IMR-90 (cell line): ENCODE data around the gene MARF1. TPM values are rescaled to one million over a fixed set of nuclear protein-coding genes. Genes with fewer than 3 reads are reported as not detected.

Experiments
- ATAC-seq: fragments of 200-7000 bp; cut with Tn5 transposase; 2 replicates; pipeline ENCODE4 v1.9.1; 2020; ENCODE audit warnings: low read depth, mild to moderate bottlenecking, moderate library complexity
- BruUV-seq: library from RNA; stranded (reverse); fragments of 400-500 nt; replicated peaks from 2 replicates; lab custom pipeline; 2021; lab: Mats Ljungman, UMichigan
- CTCF ChIA-PET: fragments of 300-600 bp; formaldehyde crosslinking; extraction: SDS; loops from one replicate; lab custom pipeline; 2021; ENCODE audit warnings: antibody characterized with exemption; lab: Yijun Ruan, JAX
- POLR2A ChIA-PET: fragments of 300-600 bp; sonication (Branson Sonifier 250); formaldehyde crosslinking; loops from one replicate; lab custom pipeline; 2022; ENCODE audit warnings: antibody characterized with exemption; ENCODE audit not compliant: unreplicated experiment; lab: Charles Lee
- DNase-seq: peaks from one replicate; pipeline ENCODE4 v3.0.0; 2013
- H2AFZ ChIP-seq: replicated peaks from 2 replicates; pipeline ENCODE3; 2013; ENCODE audit warnings: low read length, mild to moderate bottlenecking; ENCODE audit not compliant: poor library complexity
- H2AK5ac ChIP-seq: 2 replicates; pipeline ENCODE4 v1.6.1; 2013; ENCODE audit warnings: low read depth, low read length, inconsistent platforms
- H2AK9ac ChIP-seq: replicated peaks from 2 replicates; pipeline ENCODE3; 2013; ENCODE audit warnings: mild to moderate bottlenecking, low read depth, low read length, moderate library complexity; ENCODE audit not compliant: poor library complexity
- H2BK120ac ChIP-seq: 2 replicates; pipeline ENCODE4 v1.6.1; 2013; ENCODE audit warnings: low read depth, low read length, inconsistent platforms
- H2BK15ac ChIP-seq: 3 replicates; pipeline ENCODE4 v1.6.1; 2013; ENCODE audit warnings: low read depth, low read length, inconsistent platforms
- H2BK20ac ChIP-seq: 2 replicates; pipeline ENCODE4 v1.6.1; 2013; ENCODE audit warnings: low read depth, mild to moderate bottlenecking, inconsistent platforms, low read length, moderate library complexity
- H2BK5ac ChIP-seq: 2 replicates; pipeline ENCODE4 v1.6.1; 2013; ENCODE audit warnings: mild to moderate bottlenecking, low read depth, low read length, inconsistent platforms; ENCODE audit not compliant: poor library complexity, severe bottlenecking
- H3K14ac ChIP-seq: replicated peaks from 2 replicates; pipeline ENCODE4 v1.6.1; 2013; ENCODE audit warnings: low read depth, low read length, inconsistent platforms
- H3K18ac ChIP-seq: 2 replicates; pipeline ENCODE4 v1.6.1; 2013; ENCODE audit warnings: low read depth, low read length, control low read depth
- H3K23ac ChIP-seq: 2 replicates; pipeline ENCODE4 v1.6.1; 2013; ENCODE audit warnings: low read depth, low read length, inconsistent platforms
- H3K27ac ChIP-seq: 2 replicates; pipeline ENCODE4 v1.5.1; 2013; ENCODE audit warnings: mild to moderate bottlenecking, control low read depth, low read length; ENCODE audit not compliant: insufficient read depth
- H3K27me3 ChIP-seq: 2 replicates; pipeline ENCODE4 v1.6.1; 2013; ENCODE audit warnings: low read length; ENCODE audit not compliant: control insufficient read depth, insufficient read depth
- H3K36me3 ChIP-seq: 2 replicates; pipeline ENCODE4 v1.6.1; 2013; ENCODE audit warnings: low read length, mixed read lengths; ENCODE audit not compliant: control insufficient read depth, insufficient read depth
- H3K4ac ChIP-seq: 2 replicates; pipeline ENCODE4 v1.6.1; 2013; ENCODE audit warnings: low read depth, low read length, inconsistent platforms
- H3K4me1 ChIP-seq: 2 replicates; pipeline ENCODE4 v1.6.1; 2013; ENCODE audit warnings: low read length, mixed read lengths; ENCODE audit not compliant: control insufficient read depth, insufficient read depth
- H3K4me2 ChIP-seq: 2 replicates; pipeline ENCODE4 v1.6.1; 2013; ENCODE audit warnings: low read depth, mild to moderate bottlenecking, control low read depth, low read length, moderate library complexity
- H3K4me3 ChIP-seq: 2 replicates; pipeline ENCODE4 v1.5.1; 2013; ENCODE audit warnings: low read depth, mild to moderate bottlenecking, control low read depth, low read length, moderate library complexity; ENCODE audit not compliant: insufficient read depth
- H3K56ac ChIP-seq: 2 replicates; pipeline ENCODE4 v1.6.1; 2013; ENCODE audit warnings: low read length, inconsistent platforms; ENCODE audit not compliant: insufficient read depth; ENCODE audit errors: extremely low read depth
- H3K79me1 ChIP-seq, 2 experiments: 2 replicates each; pipeline ENCODE4 v1.6.1; 2013; ENCODE audit warnings: low read length in 2 of 2, inconsistent platforms in 1 of 2, low read depth in 1 of 2
- H3K9ac ChIP-seq: 2 replicates; pipeline ENCODE4 v1.6.1; 2013; ENCODE audit warnings: low read depth, low read length, control low read depth
- H3K9me1 ChIP-seq: 2 replicates; pipeline ENCODE4 v1.6.1; 2013; ENCODE audit warnings: low read length, inconsistent platforms; ENCODE audit not compliant: insufficient read depth
- H3K9me3 ChIP-seq: 2 replicates; pipeline ENCODE4 v1.6.1; 2013; ENCODE audit warnings: low read length; ENCODE audit not compliant: control insufficient read depth, insufficient read depth
- H4K20me1 ChIP-seq: 2 replicates; pipeline ENCODE4 v1.6.1; 2013; ENCODE audit warnings: low read length, inconsistent platforms; ENCODE audit not compliant: insufficient read depth
- H4K5ac ChIP-seq: 2 replicates; pipeline ENCODE4 v1.6.1; 2013; ENCODE audit warnings: mild to moderate bottlenecking, low read depth, low read length, control low read depth
- H4K8ac ChIP-seq, 2 experiments: 2 replicates each; pipeline ENCODE4 v1.6.1; 2013; ENCODE audit warnings: low read depth in 2 of 2, low read length in 2 of 2, control low read depth in 1 of 2, inconsistent platforms in 1 of 2
- H4K91ac ChIP-seq: 2 replicates; pipeline ENCODE4 v1.6.1; 2013; ENCODE audit warnings: low read depth, low read length, inconsistent platforms; ENCODE audit not compliant: insufficient read depth
- BHLHE40 ChIP-seq: fragments of 150-350 bp; IDR thresholded peaks from 2 replicates; pipeline ENCODE4 v1.6.1; 2016; ENCODE audit warnings: mild to moderate bottlenecking, low read depth, low read length
- CEBPB ChIP-seq: IDR thresholded peaks from 2 replicates; pipeline ENCODE4 v1.6.1; 2012; ENCODE audit warnings: low read depth, low read length, improper control_type of control experiment
- CHD1 ChIP-seq: IDR thresholded peaks from 2 replicates; pipeline ENCODE4 v1.6.1; 2012; ENCODE audit warnings: low read depth, low read length, improper control_type of control experiment
- FOS ChIP-seq: fragments of 150-350 bp; IDR thresholded peaks from 2 replicates; pipeline ENCODE4 v1.6.1; 2016; ENCODE audit warnings: low read depth, low read length
- MAFK ChIP-seq: IDR thresholded peaks from 2 replicates; pipeline ENCODE4 v1.6.1; 2012; ENCODE audit warnings: low read depth, low read length, improper control_type of control experiment
- MAZ ChIP-seq: IDR thresholded peaks from 2 replicates; pipeline ENCODE4 v1.6.1; 2012; ENCODE audit warnings: low read depth, mild to moderate bottlenecking, low read length, improper control_type of control experiment, moderate library complexity, borderline replicate concordance
- MXI1 ChIP-seq: IDR thresholded peaks from 2 replicates; pipeline ENCODE4 v1.6.1; 2012; ENCODE audit warnings: low read depth, mild to moderate bottlenecking, low read length, moderate library complexity, borderline replicate concordance
- NFE2L2 ChIP-seq: fragments of 150-350 bp; IDR thresholded peaks from 2 replicates; pipeline ENCODE4 v1.6.1; 2016; ENCODE audit warnings: low read depth, mild to moderate bottlenecking, low read length
- POLR2A ChIP-seq: IDR thresholded peaks from 2 replicates; pipeline ENCODE4 v1.6.1; 2012; ENCODE audit warnings: mild to moderate bottlenecking, low read depth, low read length
- RAD21 ChIP-seq: IDR thresholded peaks from 2 replicates; pipeline ENCODE4 v1.6.1; 2012; ENCODE audit warnings: low read length, improper control_type of control experiment
- RCOR1 ChIP-seq: IDR thresholded peaks from 2 replicates; pipeline ENCODE4 v1.6.1; 2012; ENCODE audit warnings: mild to moderate bottlenecking, low read length, improper control_type of control experiment; ENCODE audit not compliant: insufficient replicate concordance
- RFX5 ChIP-seq: IDR thresholded peaks from 2 replicates; pipeline ENCODE4 v1.8.0; 2012; ENCODE audit warnings: low read depth, mild to moderate bottlenecking, low read length, moderate library complexity
- SMC3 ChIP-seq: fragments of 150-350 bp; IDR thresholded peaks from 2 replicates; pipeline ENCODE4 v1.6.1; 2016; ENCODE audit warnings: low read depth, mild to moderate bottlenecking, antibody characterized with exemption, low read length, moderate library complexity
- WGBS, 2 experiments: methylation state at CpG; one replicate each; pipeline versions ENCODE4 v1.1.5 to v1.1.7; 2013; ENCODE audit warnings: missing lambda C conversion rate in 2 of 2; ENCODE audit not compliant: insufficient read length in 1 of 2; ENCODE audit errors: extremely low coverage in 2 of 2; 5-methylcytosine and 5-hydroxymethylcytosine counted together
- dilution Hi-C: fragments of 300-500 bp; cut with HindIII; formaldehyde crosslinking; loops from one replicate; pipeline ENCODE4 v1.14.3; 2018; ENCODE audit warnings: low sequenced_read_pairs; ENCODE audit not compliant: unreplicated experiment
- in situ Hi-C: fragments of 300-500 bp; cut with MboI; formaldehyde crosslinking; loops from 3 replicates; pipeline ENCODE4 v1.14.3; 2019; ENCODE audit warnings: low sequenced_read_pairs, inconsistent platforms, mixed read lengths
- intact Hi-C: fragments of 100-400 bp; cut with micrococcal nuclease; formaldehyde crosslinking; loops from 2 replicates; pipeline ENCODE4 v1.10.0; 2022
- polyA plus RNA-seq, 3 experiments: library from polyadenylated mRNA; depleted of rRNA; stranded (reverse); fragments of >200 nt; gene quantifications; 2 replicates each; pipeline ENCODE4 v1.2.3, GENCODE V29; 2012; ENCODE audit warnings: low replicate concordance in 1 of 3
- total RNA-seq: library from RNA; depleted of rRNA; stranded (reverse); fragments of >200 nt; gene quantifications from 2 replicates; pipeline ENCODE4 v1.2.3, GENCODE V29; 2012
- TF ChIP-seq, protein P1 (sequence below): conservative IDR thresholded peaks from 2 replicates; pipeline ENCODE4 v1.5.1; 2012; ENCODE audit warnings: mild to moderate bottlenecking, low read depth, low read length, improper control_type of control experiment
- TF ChIP-seq, protein P2 (sequence below): fragments of 150-350 bp; IDR thresholded peaks from 2 replicates; pipeline ENCODE4 v1.6.1; 2017; ENCODE audit warnings: mild to moderate bottlenecking, antibody characterized with exemption, low read length, low read depth

The MARF1 gene
- total and polyA plus RNA-seq, 2 of the 4 experiments (the other 2 are of a cell fraction): 9.0 to 12.9 TPM

DNA sequence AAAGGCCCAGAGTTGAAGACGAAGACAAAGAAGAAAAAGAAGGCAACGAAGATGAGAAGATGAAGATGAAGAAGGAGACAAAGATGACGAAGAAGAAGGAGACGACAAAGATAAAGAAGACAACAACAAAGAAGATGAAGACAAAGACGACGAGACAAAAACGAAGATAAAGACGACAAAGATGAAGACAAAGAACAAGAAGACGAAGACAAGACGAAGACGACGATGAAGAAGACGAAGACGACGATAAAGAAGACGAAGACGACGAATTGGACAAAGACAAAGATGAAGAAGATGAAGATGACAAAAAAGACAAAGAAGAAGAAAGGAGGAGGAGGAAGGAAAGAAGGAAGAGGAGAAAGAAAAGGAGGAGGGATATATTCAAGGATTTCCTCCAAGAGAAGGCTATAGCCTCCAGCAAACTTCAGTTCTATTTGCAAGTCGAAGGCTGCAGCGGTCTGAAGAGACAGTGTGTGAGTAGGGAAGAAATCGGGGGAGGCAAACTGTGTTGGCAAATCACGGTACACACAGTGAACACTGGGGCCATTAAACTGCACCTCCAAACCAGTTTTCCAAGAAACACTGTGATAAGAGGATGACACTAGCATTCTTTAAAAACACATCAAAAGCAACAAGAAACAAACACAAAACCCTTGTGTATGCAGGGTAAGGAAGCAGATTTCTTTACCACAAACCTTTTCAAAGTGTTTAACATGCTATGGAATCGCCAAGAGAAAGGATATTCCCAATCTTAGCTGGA is 40.5 kb downstream of the MARF1 start:
- Histone ChIP-seq H2BK5ac (no peak overlapping the region), H3K4ac (no peak overlapping the region), H3K27ac (no peak overlapping the region), H3K27me3 (no peaks in the 10 kb centered on the region), H2BK20ac (no peak overlapping the region), H3K4me3 (no peak overlapping the region), H2AK5ac (no peak overlapping the region), H4K8ac (no peak overlapping the region), H3K9me1 (peaks cover 16% of the 10 kb centered on the region), H4K5ac (no peak overlapping the region), H3K4me1 (peaks cover under 1% of the 10 kb centered on the region), H3K56ac (no peak overlapping the region), H4K20me1 (no peaks in the 10 kb centered on the region; the same call in 1 of the 2 replicates), H4K91ac (no peak overlapping the region), H3K4me2 (no peak overlapping the region), H3K23ac (no peak overlapping the region), H2AK9ac (no peak overlapping the region), H3K18ac (no peak overlapping the region), H3K36me3 (peaks cover 75% of the 10 kb centered on the region), H2BK120ac (no peak overlapping the region), H3K14ac (no peak overlapping the region), H2BK15ac (no peak overlapping the region), H3K79me1 (peaks cover 0 to 13% of the 10 kb centered on the region in 2 experiments; a peak in 2 of 4 replicates), H3K9me3 (no peaks in the 10 kb centered on the region), H3K9ac (no peak overlapping the region), H2AFZ (no peak overlapping the region)
- no TSS peak for BruUV-seq
- 97 to 100% methylated on average over 10 to 17 of the region's 23 CpGs for WGBS, 2 experiments
- ChIA-PET POLR2A (no interaction called here), CTCF (interaction anchor here (1.0 kb wide), 1 partner anchor 474 kb away, joined by 3 read pairs; no protein-coding TSS in a partner anchor)
- no peak for ATAC-seq
- intact Hi-C loops: no loop called here
- dilution Hi-C loops: no loop called here
- no peak for DNase-seq
- in situ Hi-C loops: no loop called here
- TF ChIP-seq, protein P1, sequence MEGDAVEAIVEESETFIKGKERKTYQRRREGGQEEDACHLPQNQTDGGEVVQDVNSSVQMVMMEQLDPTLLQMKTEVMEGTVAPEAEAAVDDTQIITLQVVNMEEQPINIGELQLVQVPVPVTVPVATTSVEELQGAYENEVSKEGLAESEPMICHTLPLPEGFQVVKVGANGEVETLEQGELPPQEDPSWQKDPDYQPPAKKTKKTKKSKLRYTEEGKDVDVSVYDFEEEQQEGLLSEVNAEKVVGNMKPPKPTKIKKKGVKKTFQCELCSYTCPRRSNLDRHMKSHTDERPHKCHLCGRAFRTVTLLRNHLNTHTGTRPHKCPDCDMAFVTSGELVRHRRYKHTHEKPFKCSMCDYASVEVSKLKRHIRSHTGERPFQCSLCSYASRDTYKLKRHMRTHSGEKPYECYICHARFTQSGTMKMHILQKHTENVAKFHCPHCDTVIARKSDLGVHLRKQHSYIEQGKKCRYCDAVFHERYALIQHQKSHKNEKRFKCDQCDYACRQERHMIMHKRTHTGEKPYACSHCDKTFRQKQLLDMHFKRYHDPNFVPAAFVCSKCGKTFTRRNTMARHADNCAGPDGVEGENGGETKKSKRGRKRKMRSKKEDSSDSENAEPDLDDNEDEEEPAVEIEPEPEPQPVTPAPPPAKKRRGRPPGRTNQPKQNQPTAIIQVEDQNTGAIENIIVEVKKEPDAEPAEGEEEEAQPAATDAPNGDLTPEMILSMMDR: no peak
- TF ChIP-seq, protein P2, sequence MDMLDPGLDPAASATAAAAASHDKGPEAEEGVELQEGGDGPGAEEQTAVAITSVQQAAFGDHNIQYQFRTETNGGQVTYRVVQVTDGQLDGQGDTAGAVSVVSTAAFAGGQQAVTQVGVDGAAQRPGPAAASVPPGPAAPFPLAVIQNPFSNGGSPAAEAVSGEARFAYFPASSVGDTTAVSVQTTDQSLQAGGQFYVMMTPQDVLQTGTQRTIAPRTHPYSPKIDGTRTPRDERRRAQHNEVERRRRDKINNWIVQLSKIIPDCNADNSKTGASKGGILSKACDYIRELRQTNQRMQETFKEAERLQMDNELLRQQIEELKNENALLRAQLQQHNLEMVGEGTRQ: no peak
- no peak for TF ChIP-seq FOS
- TF ChIP-seq NFE2L2: no peak
- TF ChIP-seq RCOR1: no peak
- no peak for TF ChIP-seq SMC3
- no peak for TF ChIP-seq RAD21
- no peak for TF ChIP-seq RFX5
- TF ChIP-seq CEBPB: no peak
- TF ChIP-seq MAZ: no peak
- no peak for TF ChIP-seq POLR2A
- no peak for TF ChIP-seq CHD1
- TF ChIP-seq MXI1: no peak
- no peak for TF ChIP-seq BHLHE40
- no peak for TF ChIP-seq MAFK
